ENCODE measurements around the gene TRAF4. TPM values are rescaled to one million over a fixed set of nuclear protein-coding genes. Genes with fewer than 3 reads are reported as not detected.

TRAF4 gene
- total RNA-seq, 4 donors from 2014 or later: 25.0 to 39.8 (median 33.0) TPM

- H3K4me3 ChIP-seq: no peak overlapping the region
- peaks cover 0 to 15% (median 0%) of the 10 kb centered on the region in 4 donors for H3K27me3 ChIP-seq
- peaks cover 29 to 72% (median 34%) of the 10 kb centered on the region in 3 donors for H3K4me1 ChIP-seq
- DNase-seq: no peak
- peaks cover 0 to 25% (median 0%) of the 10 kb centered on the region in 3 donors for H3K36me3 ChIP-seq
- TF ChIP-seq CTCF (IDR thresholded peaks at IDR 0.05) (no peak), POLR2A (IDR thresholded peaks at IDR 0.05) (no peak)
- intact Hi-C loops (cut with DNase I): no loop called here
- no peaks in the 10 kb centered on the region for H3K9me3 ChIP-seq
- H3K27ac ChIP-seq: no peak overlapping the region
- 87 to 93% methylated on average over 2 to 3 of the region's 3 CpGs for WGBS, 2 donors
Measured at GRCh38 chr17:28714281-28714680, 29.5 kb upstream of the TRAF4 start.

GRCh38 chr17:28715217-28715616, 28.6 kb upstream of the TRAF4 start:
- 90 to 93% methylated on average over 1 to 2 of the region's 2 CpGs for WGBS, 2 donors
- H3K9me3 ChIP-seq: no peaks in the 10 kb centered on the region
- H3K27me3 ChIP-seq: peaks cover 0 to 15% (median 0%) of the 10 kb centered on the region in 4 donors
- TF ChIP-seq CTCF (IDR thresholded peaks at IDR 0.05) (no peak), POLR2A (IDR thresholded peaks at IDR 0.05) (no peak)
- H3K4me1 ChIP-seq: peaks cover 25 to 64% (median 31%) of the 10 kb centered on the region in 3 donors
- H3K27ac ChIP-seq: no peak overlapping the region
- no peak overlapping the region for H3K4me3 ChIP-seq
- no peak for DNase-seq
- peaks cover 0 to 25% (median 0%) of the 10 kb centered on the region in 3 donors for H3K36me3 ChIP-seq
- intact Hi-C loops (cut with DNase I): no loop called here

- no peaks in the 10 kb centered on the region for H3K9me3 ChIP-seq
- 38 to 44% methylated on average over 1 to 11 of the region's 63 CpGs for WGBS, 2 donors
- TF ChIP-seq CTCF (IDR thresholded peaks at IDR 0.05) (no peak), POLR2A (IDR thresholded peaks at IDR 0.05) (no peak)
- H3K27me3 ChIP-seq: peaks cover 0 to 15% (median 0%) of the 10 kb centered on the region in 4 donors
- H3K4me3 ChIP-seq: peak overlapping the region; percentile 43 to 93 (median 74)
- H3K36me3 ChIP-seq: peaks cover 0 to 38% (median 0%) of the 10 kb centered on the region in 3 donors
- H3K27ac ChIP-seq: peak overlapping the region; percentile 93 to 97 (median 95)
- no peak for DNase-seq
- intact Hi-C loops (cut with DNase I): no loop called here
- peaks cover 31 to 67% (median 35%) of the 10 kb centered on the region in 3 donors for H3K4me1 ChIP-seq
Measured at GRCh38 chr17:28716740-28717577, 26.9 kb upstream of the TRAF4 start.

GRCh38 chr17:28717578-28718332, 26.1 kb upstream of the TRAF4 start, which contains the start of gene RAB34:
Gene RAB34, minus strand, starts transcription at chr17:28717868. Its CDS starts 602 bp downstream, at chr17:28717266.
- no peak for DNase-seq
- WGBS, 2 donors: 11% methylated on average over 5 of the region's 60 CpGs; no CpG with 5 or more reads in 1 of the 2 donors
- peak within 1 kb of the TSS; percentile 43 to 93 (median 74) for H3K4me3 ChIP-seq
- peaks cover 0 to 15% (median 0%) of the 10 kb centered on the region in 4 donors for H3K27me3 ChIP-seq
- TF ChIP-seq POLR2A (IDR thresholded peaks at IDR 0.05): peak in 1 of 4 donors; percentile 57
- TF ChIP-seq CTCF (IDR thresholded peaks at IDR 0.05): peak in 1 of 6 experiments; percentile 9
- peaks cover 0 to 46% (median 2%) of the 10 kb centered on the region in 3 donors for H3K36me3 ChIP-seq
- peak within 1 kb of the TSS; percentile 93 to 97 (median 95) for H3K27ac ChIP-seq
- intact Hi-C loops (cut with DNase I): no loop called here
- no peaks in the 10 kb centered on the region for H3K9me3 ChIP-seq
- peaks cover 33 to 67% (median 43%) of the 10 kb centered on the region in 3 donors for H3K4me1 ChIP-seq

Measured in esophagus squamous epithelium (tissue), 5 donors.